ENCODE measurements around the gene SPATA46. TPM values are rescaled to one million over a fixed set of nuclear protein-coding genes. Genes with fewer than 3 reads are reported as not detected.

The SPATA46 gene
- total RNA-seq, 1 donor from 2014 or later, result not detected

DNA sequence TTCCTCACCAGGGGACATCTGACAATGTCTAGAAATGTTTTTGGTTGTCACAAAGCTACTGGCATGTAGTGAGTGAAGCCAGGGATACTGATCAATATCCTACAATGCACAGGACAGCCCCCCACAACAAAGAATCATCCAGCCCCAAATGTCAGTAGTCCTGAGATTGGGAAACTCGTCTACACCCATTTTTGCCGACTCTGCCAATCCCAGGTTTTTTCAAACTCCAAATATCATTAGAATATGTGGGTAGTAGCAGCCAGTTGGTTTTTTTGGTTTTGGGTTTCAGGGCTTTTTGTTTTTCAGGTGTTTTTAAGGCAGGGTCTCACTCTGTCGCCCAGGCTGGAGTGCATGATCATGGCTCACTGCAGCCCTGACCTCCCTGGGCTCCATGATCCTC, 5.9 kb downstream of the SPATA46 start:
- no peak overlapping the region for H3K27ac Mint-ChIP-seq (ENCODE audit: unreplicated experiment)
- H3K4me1 Mint-ChIP-seq, result peaks cover 5% of the 10 kb centered on the region
- TF ChIP-seq, protein P1, sequence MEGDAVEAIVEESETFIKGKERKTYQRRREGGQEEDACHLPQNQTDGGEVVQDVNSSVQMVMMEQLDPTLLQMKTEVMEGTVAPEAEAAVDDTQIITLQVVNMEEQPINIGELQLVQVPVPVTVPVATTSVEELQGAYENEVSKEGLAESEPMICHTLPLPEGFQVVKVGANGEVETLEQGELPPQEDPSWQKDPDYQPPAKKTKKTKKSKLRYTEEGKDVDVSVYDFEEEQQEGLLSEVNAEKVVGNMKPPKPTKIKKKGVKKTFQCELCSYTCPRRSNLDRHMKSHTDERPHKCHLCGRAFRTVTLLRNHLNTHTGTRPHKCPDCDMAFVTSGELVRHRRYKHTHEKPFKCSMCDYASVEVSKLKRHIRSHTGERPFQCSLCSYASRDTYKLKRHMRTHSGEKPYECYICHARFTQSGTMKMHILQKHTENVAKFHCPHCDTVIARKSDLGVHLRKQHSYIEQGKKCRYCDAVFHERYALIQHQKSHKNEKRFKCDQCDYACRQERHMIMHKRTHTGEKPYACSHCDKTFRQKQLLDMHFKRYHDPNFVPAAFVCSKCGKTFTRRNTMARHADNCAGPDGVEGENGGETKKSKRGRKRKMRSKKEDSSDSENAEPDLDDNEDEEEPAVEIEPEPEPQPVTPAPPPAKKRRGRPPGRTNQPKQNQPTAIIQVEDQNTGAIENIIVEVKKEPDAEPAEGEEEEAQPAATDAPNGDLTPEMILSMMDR (conservative IDR thresholded peaks at IDR 0.05), result no peak
- no peaks in the 10 kb centered on the region for H3K9me3 Mint-ChIP-seq
- H3K27me3 Mint-ChIP-seq (ENCODE audit: low read depth), result no peaks in the 10 kb centered on the region
- H3K4me3 Mint-ChIP-seq, result no peak overlapping the region
- H3K36me3 Mint-ChIP-seq (ENCODE audit: low read depth), result no peaks in the 10 kb centered on the region
- no peak for DNase-seq (ENCODE audit: low read depth, low spot score)

DNA sequence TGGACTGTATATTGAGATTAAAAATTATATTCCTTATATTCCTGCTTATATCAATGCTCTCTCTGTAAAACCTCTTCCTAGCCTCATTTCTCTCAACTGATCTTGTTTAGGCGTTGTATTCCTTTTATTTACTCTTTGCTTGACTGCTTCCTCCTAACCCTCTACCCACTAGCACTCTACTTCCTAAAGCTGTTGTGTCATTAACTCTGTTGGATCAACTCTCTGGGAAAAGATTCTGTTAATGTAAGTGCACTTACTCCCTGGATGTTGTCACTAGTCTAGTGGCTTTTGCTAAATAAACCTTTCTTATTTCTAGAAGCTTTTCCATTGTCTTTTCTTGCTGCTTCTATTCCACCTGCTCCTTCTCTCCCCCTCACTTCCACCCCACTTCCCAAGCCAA, 6.5 kb downstream of the SPATA46 start:
- Mint-ChIP-seq H3K27ac (ENCODE audit: unreplicated experiment) (no peak overlapping the region), H3K4me1 (peaks cover 5% of the 10 kb centered on the region), H3K9me3 (no peaks in the 10 kb centered on the region), H3K4me3 (no peak overlapping the region), H3K27me3 (ENCODE audit: low read depth) (no peaks in the 10 kb centered on the region), H3K36me3 (ENCODE audit: low read depth) (no peaks in the 10 kb centered on the region)
- DNase-seq (ENCODE audit: low read depth, low spot score), result no peak
- TF ChIP-seq, protein P1 (conservative IDR thresholded peaks at IDR 0.05), result no peak

DNA sequence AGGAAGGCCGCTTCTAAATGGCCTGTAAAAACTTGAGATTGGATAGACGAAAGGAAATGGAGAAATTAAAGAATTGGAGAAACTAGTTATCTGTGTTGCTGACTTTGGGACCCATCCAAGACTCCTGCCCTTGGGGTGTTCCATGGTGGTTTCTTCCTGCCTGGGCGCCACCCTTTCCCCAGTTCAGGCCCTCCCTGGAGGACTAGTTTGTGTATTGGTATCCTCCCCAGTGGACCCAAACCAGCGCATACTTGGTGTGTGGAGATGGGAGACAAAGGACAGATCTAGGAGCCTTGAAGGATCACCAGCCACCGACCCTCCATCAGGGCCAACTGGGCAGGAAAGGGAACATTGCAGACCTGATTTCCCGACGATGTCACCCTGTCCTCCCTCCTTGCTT, 7.1 kb downstream of the SPATA46 start:
- Mint-ChIP-seq H3K27ac (ENCODE audit: unreplicated experiment) (no peak overlapping the region), H3K27me3 (ENCODE audit: low read depth) (no peaks in the 10 kb centered on the region), H3K4me3 (no peak overlapping the region), H3K4me1 (peaks cover 5% of the 10 kb centered on the region), H3K9me3 (no peaks in the 10 kb centered on the region), H3K36me3 (ENCODE audit: low read depth) (no peaks in the 10 kb centered on the region)
- DNase-seq (ENCODE audit: low read depth, low spot score), result no peak
- TF ChIP-seq, protein P1 (conservative IDR thresholded peaks at IDR 0.05), result no peak

DNA sequence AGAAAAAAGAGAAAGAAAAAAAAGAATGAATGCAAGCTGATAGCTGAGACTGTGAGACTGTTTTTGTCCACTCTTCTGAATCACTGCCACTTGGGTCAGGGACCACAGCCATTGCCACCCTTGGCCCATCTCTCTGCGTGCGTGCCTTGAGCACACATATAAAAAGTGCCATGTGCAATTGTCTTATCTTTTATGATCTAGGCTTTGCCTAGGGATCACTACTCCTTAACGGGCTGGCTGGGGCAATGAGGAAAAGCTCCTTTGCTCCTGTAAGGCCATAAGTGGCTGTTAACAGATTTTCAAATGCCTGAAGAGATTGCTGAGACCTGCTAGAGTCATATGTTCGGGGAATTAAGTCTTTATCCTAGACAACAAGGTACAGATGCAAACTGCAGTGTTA, 8.2 kb downstream of the SPATA46 start:
- Mint-ChIP-seq H3K9me3 (no peaks in the 10 kb centered on the region), H3K36me3 (ENCODE audit: low read depth) (no peaks in the 10 kb centered on the region), H3K27ac (ENCODE audit: unreplicated experiment) (no peak overlapping the region), H3K27me3 (ENCODE audit: low read depth) (no peaks in the 10 kb centered on the region), H3K4me1 (peaks cover 5% of the 10 kb centered on the region), H3K4me3 (no peak overlapping the region)
- DNase-seq (ENCODE audit: low read depth, low spot score), result no peak
- TF ChIP-seq, protein P1 (conservative IDR thresholded peaks at IDR 0.05), result no peak

DNA sequence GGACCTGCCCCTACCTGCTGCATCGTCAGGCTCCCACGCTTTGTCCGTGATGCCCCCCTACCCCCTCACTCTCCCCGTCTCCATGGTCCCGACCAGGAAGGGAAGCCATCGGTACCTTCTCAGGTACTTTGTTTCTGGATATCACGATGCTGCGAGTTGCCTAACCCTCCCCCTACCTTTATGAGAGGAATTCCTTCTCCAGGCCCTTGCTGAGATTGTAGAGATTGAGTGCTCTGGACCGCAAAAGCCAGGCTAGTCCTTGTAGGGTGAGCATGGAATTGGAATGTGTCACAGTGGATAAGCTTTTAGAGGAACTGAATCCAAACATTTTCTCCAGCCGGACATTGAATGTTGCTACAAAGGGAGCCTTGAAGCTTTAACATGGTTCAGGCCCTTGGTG, 8.9 kb downstream of the SPATA46 start:
- H3K4me1 Mint-ChIP-seq, result peaks cover 5% of the 10 kb centered on the region
- H3K9me3 Mint-ChIP-seq, result no peaks in the 10 kb centered on the region
- no peaks in the 10 kb centered on the region for H3K27me3 Mint-ChIP-seq (ENCODE audit: low read depth)
- peak overlapping the region; percentile 47 for H3K27ac Mint-ChIP-seq (ENCODE audit: unreplicated experiment)
- TF ChIP-seq, protein P1 (conservative IDR thresholded peaks at IDR 0.05), result no peak
- no peak for DNase-seq (ENCODE audit: low read depth, low spot score)
- no peaks in the 10 kb centered on the region for H3K36me3 Mint-ChIP-seq (ENCODE audit: low read depth)
- H3K4me3 Mint-ChIP-seq, result no peak overlapping the region

DNA sequence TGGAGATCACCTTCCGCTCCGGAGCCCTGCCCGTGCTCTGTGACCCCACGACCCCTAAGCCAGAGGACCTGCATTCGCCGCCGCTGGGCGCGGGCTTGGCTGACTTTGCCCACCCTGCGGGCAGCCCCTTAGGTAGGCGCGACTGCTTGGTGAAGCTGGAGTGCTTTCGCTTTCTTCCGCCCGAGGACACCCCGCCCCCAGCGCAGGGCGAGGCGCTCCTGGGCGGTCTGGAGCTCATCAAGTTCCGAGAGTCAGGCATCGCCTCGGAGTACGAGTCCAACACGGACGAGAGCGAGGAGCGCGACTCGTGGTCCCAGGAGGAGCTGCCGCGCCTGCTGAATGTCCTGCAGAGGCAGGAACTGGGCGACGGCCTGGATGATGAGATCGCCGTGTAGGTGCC, 9.6 kb downstream of the SPATA46 start:
- no peak for DNase-seq (ENCODE audit: low read depth, low spot score)
- Mint-ChIP-seq H3K27me3 (ENCODE audit: low read depth) (no peaks in the 10 kb centered on the region), H3K9me3 (no peaks in the 10 kb centered on the region), H3K27ac (ENCODE audit: unreplicated experiment) (no peak overlapping the region), H3K4me3 (no peak overlapping the region), H3K4me1 (peaks cover 1% of the 10 kb centered on the region), H3K36me3 (ENCODE audit: low read depth) (no peaks in the 10 kb centered on the region)
- TF ChIP-seq, protein P1 (conservative IDR thresholded peaks at IDR 0.05), result no peak

All from neural crest cell (in vitro differentiated cells).